ENCODE results near the gene SDHAF2. TPM values are rescaled to one million over a fixed set of nuclear protein-coding genes. Genes with fewer than 3 reads are reported as not detected.
"Not testable (repeated sequence)": the region's sequence is repeated elsewhere in the genome, so short reads cannot be mapped to it uniquely, and the experiment has no call there.

SDHAF2 gene
- total RNA-seq, 1 donor from 2014 or later: 68.8 TPM

DNA sequence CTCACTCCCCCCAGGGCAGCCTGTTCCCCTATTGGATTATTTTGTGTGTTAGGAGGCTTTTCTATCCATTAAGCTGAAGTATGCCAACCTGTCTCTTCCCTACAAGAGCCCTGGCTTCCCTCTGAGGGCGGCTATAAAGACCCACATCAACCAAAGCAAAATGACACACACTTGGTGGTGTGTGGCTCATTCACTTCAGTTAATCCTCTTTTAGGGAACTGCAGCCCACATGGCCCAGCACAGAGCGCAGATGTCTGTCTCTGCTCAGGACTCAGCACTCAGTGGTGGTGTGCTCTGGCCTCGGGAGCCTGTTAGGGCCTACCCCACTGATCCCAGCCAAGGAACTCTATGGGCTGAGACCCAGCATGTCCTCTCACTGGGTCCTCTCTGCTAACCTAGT is 46.4 kb downstream of the SDHAF2 start:
- no peak for DNase-seq (ENCODE audit: low read depth in 2 of 2)

DNA sequence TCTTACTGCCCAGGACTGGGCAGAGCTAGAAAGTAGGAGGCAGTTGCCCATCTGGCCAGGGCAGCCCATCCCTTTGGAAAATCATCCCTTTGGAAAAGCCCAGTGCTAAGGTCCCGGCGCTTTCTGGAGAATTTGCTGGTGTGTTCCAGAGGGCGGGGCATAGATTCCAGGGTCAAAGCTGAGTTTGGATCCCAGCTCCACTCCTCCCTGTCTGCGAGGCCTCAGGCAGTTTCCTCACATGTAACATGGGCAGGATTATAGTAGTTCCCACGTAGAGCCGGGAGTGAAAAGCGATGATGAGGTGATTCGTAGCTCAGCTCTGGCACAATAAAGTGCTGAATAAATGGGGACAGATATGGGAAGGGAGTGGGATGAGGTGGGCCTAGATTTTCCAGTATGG is 47.2 kb downstream of the SDHAF2 start:
- no peak for DNase-seq (ENCODE audit: low read depth in 2 of 2)

DNA sequence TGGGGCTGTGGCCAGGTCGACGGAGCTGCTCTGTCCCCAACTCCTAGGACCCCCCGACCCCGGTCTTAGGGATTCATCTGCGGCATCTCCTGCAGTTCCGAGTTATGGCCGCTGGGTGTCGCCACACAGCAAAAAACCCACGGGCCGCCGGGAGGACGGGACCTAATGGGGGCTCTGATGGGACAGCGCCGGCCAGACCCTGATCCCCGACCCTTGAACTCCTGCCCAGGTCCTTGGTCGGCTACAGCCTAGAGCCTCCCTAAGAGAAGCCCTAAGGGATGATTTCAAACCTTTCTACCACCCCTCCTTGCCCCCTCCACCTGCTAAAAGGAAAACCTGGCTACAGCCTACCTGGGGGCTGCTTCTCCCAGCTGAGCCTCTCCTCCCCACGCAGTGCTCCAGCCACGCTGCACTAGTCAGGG is 47.8 kb downstream of the SDHAF2 start:
- peak; percentile 28 to 56 for DNase-seq (ENCODE audit: low read depth in 2 of 2)

DNA sequence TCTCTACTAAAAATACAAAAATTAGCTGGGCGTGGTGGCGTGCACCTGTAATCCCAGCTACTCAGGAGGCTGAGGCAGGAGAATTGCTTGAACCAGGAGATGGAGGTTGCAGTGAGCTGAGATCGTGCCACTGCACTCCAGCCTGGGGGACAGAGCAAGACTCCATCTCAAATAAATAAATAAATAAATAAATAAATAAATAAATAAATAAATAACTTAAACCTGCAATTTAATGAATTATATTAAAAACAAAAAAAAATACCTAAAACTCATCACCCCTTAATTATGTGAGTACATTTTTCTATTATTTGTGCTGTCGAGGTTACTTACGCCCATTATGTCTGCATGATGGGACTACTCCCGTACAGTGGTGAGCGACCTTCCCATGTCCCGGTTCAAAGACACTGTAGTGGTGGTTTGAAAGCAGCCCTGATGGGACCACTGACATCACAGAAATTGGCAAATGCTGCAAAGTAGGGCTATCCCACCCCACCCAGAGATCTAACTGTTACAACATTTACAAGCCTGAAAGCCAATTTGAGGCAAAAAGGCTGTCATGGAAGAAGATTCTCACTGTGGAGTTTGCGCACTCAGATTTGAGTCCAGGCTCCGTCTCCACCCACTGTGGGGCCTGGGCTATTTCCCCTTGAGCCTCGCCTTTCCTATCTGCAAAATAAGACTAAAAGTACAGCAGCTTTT is 49.6 kb downstream of the SDHAF2 start:
- DNase-seq (ENCODE audit: low read depth in 2 of 2): not testable (repeated sequence)

DNA sequence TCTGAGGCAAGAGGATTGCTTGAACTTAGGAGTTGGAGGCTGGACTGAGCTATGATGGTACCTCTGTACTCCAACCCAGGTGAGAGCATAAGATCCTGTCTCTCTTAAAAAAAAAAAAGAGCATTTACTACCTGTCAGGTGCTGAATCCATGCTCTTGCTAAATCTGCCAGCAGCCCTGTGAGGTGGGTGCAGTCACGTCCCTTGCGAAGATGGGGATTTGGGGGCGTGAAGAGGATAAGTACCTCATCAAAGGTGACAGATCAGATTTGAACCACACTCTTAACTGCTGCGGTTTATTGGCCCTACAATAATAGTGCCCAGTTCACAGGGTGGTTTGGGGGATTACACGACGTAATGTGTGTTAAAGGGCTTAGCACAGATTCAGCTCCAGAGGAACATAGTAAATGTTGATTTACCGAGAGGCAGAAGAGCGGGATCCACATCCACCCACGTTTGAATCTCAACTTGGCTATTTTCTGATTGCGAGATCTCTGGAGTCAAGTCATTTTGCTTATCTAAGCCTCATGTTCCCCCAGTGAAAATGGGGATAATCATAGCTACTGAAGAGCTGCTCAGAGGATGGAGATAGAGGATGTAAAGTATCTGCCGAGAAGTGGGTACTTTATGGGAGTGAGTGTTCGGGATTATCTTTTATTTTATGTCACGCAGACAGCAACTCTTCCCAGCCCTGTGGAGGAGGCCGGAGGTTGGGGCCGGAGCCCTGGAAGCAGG is 50.5 kb downstream of the SDHAF2 start:
- DNase-seq (ENCODE audit: low read depth in 2 of 2): no peak

DNA sequence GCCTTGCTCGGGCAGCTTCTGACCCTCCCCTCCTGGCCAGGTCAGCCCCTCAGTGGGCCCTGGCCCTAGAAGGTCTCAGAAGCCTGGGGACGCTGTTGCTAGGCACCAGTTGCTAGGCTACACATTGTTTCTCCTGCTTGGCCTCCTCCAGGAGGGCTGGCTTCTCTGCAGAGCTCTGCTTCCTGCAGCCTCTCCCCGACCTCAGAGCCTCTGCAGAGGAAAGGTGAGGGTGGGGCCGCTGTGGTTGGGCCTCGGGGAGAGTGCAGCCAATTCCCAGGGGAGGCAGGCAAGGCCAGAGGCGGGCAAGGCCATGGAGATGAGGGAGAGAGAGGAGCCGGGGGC is 51.0 kb downstream of the SDHAF2 start:
- DNase-seq (ENCODE audit: low read depth in 2 of 2): peak in 1 of 2 donors; percentile 19

DNA sequence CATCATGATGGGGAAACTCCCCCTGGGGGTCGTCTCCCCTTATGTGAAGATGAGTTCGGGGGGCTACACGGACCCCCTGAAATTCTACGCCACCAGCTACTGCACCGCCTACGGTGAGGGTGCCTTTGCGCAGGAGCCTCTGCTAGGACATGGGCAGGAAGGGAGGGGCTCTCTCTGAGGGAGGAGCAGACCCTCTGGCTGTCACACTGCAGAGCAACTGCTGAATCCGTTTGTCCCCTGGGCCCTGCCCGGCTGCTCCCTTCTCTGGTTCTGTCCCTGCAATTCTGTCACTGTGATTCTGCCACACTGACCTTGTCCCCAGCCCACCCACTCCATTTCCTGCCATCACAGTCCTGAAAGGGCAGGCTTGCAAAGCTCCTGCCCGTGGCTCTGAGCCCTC is 51.9 kb downstream of the SDHAF2 start:
- DNase-seq (ENCODE audit: low read depth in 2 of 2): no peak

DNA sequence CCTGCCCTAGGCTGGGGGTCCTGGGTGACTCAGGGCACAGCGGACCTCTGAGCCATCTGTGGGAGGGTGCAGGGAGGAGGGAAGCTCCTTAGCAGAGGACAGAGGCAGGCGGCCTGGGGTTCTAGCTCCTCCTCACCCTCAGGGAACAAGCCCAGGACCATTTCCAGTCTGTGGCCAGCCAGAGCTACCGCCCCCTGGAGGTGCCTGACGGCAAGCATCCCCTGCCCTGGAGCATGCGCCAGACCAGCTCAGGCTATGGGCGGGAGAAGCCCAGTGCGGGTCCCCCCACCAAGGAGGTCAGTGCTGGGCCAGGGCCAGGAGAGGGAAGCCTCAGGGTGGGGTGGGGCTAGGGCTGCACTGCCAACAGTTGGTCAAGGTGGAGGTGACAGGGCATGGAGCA is 52.6 kb downstream of the SDHAF2 start:
- DNase-seq (ENCODE audit: low read depth in 2 of 2): peak; percentile 20 to 35

DNA sequence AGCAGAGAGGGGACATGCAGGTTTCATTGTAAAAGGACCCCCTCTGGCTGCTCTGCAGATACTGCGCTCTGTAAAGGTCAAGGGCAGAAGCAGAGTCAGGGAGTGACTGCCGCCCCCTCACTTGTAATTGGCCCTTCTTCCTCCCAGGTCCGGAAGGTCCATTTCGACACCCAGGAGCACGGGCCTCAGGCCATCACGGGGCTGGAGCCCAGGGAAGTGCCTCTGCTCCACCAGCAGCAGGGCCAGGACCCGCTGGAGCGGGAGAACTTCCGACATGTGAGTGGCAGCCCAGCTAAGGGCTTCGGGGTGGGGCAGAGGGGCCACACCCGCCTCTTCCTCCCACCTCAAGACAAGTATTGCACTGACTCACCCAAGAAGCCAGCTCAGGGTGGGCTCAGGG is 54.6 kb downstream of the SDHAF2 start:
- DNase-seq (ENCODE audit: low read depth in 2 of 2): no peak

DNA sequence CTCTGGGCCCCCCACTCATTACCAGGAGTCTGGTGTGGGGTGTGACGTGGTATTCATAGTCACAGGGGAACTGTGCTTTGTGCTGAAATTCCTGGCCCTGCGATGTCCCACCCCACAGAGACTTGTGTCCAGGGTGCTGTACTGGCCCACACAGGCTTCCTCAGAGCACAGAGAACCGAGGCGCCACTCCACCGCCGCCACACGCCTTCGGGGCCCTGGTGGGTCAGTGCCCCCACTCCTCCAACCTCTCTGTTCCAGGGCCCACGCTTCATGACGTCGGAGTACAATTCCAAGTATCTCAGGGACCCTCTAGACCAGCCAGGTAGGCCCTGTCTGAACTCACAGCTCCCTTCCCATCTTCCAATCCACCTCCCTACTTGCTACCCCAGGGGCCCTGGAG is 55.2 kb downstream of the SDHAF2 start:
- DNase-seq (ENCODE audit: low read depth in 2 of 2): no peak

DNA sequence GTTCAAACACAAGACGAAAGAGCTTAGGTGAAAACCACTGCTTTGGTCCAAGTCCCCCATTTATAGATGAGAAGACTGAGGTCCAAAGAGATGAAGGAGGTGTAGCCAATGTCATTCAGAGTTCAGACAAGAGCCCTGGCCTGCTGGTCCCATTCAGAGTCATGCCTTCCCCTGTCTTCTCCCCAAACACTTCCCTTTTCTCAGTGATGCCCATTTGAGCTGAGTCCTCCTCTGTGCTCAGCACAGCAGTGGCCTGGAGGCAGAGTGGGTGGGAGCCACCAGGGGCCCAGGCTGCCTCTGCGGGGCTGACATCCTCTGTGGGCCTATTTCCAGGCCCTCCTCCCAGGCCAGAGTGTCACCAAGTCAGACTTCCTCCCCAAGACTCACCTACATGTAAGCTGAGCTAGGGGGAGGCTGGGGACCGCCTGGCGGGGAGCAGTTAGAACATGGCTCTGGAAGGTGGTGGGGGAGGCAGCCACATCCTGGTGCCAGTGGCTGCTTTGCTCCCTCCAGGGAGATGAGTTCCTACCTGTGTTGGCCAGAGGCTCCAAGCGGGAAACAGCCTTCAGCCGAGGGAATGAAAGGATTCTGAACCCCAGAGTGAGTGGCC is 56.2 kb downstream of the SDHAF2 start:
- DNase-seq (ENCODE audit: low read depth in 2 of 2): no peak

DNA sequence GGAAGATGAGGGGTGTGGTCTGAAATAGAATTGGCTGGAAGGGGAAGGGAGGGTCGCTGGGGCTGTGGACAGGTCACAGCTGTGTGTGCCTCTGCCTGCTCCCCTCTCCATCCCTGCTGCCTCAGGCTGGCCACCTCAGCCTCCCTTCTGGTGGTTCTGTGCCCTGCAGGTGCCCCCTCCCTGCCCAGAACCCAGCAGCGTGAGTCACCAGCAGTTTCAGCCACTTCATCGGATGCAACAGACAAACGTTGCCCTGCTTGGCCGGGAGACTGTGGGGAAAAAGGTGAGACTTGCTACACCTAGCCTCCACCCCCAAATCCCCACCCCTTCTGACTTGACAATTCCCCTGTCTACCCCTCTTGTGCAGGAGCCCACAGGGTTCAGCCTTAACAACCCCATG is 56.9 kb downstream of the SDHAF2 start:
- no peak for DNase-seq (ENCODE audit: low read depth in 2 of 2)

DNA sequence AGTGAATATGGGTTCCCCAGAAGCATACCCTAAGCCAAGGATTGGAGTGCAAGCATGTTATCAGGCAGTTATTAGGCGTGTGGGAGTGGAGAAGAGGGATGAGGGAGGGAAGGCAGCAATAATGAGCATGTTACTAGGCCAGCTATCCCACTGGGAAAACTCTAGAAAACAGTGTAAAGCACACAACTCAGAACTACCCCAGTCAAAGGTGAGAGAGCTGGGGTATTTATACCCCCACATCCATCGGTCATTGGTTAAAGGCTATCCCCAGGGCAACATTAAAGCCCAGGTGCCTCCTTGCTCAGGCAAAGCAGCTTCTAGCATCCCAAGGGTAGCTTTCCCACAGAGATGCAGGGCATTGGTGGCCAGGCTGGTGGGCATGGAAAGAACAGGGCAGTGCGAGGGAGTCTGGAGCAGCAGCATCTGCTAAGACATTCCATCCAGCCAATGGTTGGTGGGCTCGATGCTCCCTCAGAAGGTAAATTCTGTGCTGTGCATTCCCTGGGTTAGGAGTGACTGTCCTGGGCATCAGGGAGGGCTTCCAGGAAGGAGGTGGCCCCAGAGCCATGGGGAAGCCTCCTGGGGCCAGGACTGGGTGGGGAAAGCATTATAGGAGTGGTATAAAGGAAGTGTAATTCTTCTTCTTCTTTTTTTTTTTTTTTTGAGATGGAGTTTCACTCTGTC is 57.6 kb downstream of the SDHAF2 start:
- DNase-seq (ENCODE audit: low read depth in 2 of 2): no peak

DNA sequence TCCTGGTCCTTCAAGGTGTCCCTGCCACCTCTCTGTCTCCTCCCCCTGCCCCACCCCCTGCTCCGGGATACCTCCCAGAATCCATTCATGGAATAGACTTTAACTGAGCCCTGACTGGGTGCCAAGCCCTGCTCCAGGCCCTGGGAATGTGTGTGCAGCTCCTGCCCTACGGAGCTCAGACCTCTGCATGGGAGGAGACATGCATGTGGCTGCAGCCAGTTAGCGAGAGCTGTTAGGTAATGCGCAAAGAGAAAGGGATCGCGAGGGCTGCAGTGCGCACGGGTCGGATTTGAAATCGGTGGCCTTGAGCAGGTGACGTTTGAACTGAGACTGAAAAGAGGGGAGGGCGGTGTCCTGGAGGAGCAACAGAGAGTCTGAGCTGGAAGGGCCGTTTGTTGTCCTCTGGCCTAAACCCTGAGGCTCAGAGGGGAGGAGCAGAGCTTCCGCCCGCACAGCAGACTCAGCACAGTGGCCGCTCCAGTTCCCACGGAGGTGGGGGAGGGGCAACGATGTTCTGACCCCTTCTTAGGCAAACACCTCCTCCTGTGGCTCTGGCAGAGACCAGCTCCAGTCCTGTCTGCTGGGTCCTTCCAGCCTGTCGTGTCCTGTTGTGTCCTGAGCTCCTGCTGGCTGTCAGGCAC is 58.8 kb downstream of the SDHAF2 start:
- peak in 1 of 2 donors; percentile 42 for DNase-seq (ENCODE audit: low read depth in 2 of 2)

DNA sequence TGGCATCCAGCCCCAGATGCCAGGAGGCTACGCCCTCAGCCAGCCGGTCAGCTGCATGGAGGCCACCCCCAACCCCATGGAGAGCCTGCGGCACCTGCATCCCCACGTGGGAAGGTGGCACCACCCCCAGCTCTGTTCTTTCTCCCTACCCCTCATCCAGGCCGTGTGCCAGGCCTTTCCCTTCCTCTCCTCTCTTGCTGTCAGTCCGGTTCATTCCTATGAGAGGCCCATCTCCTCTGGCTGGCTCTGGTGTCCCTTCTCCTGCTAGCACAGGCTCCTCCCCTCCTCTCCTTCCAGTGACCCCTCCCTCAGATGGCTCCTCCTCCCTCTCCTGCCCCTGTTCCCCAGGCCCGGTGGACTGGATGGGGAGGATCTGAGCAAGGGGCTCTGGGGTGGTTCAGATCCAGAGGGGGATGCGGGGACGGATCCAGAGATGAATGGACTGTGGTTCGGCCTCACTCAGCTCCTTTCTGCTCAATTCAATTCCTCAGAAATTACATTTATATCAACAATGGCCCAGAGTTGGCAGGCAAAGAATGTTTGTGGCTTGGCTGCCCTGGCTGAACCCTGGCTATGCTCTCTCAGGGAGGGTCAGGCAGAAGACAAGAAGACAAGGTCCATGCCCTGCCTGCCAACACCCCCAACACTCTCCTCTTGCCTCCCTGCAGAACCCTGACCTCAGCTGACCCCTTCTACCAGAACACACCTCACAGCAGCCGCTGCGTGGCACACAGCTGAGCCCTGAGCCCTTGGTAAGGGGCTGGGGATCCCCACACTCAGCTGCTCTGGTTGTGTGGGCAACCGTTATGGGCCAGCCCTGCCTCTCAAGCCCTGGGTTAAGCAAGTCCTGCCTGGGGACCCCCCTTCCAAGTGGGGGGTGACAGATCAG is 60.2 kb downstream of the SDHAF2 start:
- no peak for DNase-seq (ENCODE audit: low read depth in 2 of 2)

DNA sequence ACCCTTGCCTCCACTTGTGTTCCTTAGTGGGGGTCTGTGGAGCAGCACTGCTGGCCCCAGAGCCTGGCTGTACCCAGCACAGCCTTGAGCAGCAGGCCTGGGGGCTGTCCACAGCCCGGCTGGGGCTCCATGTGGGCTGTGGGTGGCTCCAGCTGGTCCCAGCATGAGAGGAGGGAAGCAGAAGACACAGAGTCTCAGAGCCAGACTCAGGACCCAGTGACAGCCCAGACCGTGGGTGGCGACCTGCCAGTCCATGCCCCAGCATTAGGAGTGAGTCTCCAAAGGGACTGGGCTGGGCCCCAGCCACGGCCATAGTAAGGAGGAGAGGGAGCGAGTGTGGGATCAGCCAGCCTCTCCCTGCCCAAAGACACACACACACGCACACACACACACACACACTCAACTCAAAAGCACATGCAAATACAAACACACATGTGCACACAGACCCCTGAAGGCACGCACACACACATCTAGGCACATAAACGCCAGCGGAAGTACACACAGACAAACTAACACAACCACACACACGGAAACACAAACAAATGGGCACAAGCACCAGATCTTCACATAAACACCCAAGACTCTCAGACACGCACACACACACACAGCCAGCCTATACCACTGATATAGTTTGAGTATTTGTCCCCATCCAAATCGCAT is 61.9 kb downstream of the SDHAF2 start:
- DNase-seq (ENCODE audit: low read depth in 2 of 2): no peak

DNA sequence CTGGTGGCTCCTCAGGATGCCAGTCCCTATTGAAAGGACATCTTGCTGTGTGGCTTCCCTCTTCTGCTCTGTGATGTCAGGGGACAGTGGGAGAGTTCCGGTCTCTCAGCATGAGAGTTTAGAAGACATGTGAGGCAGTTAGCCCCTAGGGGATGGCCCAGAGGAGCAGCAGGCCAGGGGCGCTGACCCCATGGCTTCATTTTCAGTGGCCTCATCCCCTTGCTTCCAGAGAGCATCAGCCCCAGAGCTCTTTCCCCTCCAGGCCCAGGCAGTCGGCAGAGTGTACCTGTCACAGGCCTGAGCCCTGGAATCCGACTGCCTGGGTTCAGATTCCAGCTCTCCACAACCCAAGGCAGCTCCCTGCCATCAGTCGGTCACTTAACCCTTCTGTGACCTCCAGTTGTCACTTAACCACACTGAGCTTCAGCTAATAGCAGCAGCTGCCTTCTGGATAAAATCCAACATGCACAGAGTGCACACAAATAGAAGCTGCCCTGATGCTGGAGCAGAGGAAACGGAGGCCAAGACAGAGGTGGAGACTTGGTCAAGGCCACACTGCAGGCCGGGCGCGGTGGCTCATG is 64.5 kb downstream of the SDHAF2 start:
- no peak for DNase-seq (ENCODE audit: low read depth in 2 of 2)

DNA sequence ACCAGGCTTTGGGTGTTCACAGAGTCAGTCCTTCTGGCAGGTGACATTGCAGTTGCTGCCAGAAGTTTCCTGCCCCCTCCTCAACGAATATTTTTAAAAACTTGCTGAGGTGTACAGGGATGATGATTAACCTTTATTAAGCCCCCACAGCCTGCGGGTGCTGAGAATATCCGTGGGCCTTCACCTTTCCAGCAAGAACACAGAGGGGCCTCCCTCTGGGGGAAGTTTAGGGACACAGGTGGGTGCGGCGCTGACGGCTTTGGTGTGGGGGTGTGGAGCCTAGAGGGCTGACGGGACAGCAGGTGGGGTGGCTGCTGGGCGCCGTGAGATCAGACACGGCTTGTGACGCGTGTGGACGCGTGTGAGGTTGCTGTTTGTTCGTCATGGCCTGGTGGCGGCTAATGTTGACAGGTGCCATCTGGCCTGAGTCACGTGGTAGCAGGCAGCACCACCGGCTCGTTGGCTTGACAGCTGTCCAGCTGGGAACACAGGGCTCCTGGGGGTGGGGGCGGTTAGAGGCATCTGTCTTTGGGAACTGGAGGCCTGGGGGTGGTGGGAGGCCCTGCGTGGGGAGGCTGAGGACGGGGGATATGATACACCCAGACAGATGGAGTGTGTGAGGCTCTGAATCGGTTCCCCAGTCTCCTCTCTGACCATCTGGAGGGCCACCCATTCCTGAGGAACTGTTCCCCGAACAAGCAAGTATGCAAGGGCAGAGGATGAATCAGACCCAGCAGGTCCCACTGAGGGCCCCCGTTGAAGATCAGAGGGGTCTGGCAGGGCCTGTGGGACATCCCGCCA is 66.1 kb downstream of the SDHAF2 start:
- DNase-seq (ENCODE audit: low read depth in 2 of 2): no peak
